MCF 10A (cell line): ENCODE data around the gene COL23A1. TPM values are rescaled to one million over a fixed set of nuclear protein-coding genes. Genes with fewer than 3 reads are reported as not detected.

Experiments
- BruUV-seq: library from RNA; stranded (reverse); fragments of 400-500 nt; replicated peaks from 2 replicates; lab custom pipeline; 2021; lab: Mats Ljungman, UMichigan
- CTCF ChIA-PET: fragments of 300-600 bp; sonication (Branson Sonifier 250); formaldehyde crosslinking; extraction: SDS; loops from one replicate; lab custom pipeline; 2021; ENCODE audit warnings: antibody characterized with exemption, inconsistent platforms; lab: Yijun Ruan, JAX
- POLR2A ChIA-PET: fragments of 300-600, 350-650 bp; sonication (Branson Sonifier 250); formaldehyde crosslinking; extraction: SDS; loops from one replicate; lab custom pipeline; 2020; ENCODE audit warnings: antibody characterized with exemption, inconsistent platforms; lab: Yijun Ruan, JAX
- DNase-seq: peaks from one replicate; pipeline ENCODE4 v3.0.0-alpha.2; 2018; ENCODE audit not compliant: unreplicated experiment
- H3K27ac Mint-ChIP-seq: one replicate; pipeline ENCODE4 v1.8.0; 2022; ENCODE audit warnings: mild to moderate bottlenecking, low read depth, mixed read lengths; ENCODE audit not compliant: unreplicated experiment
- H3K27me3 Mint-ChIP-seq: one replicate; pipeline ENCODE4 v1.8.0; 2022; ENCODE audit warnings: mixed read lengths; ENCODE audit not compliant: insufficient read depth, unreplicated experiment
- H3K36me3 Mint-ChIP-seq: one replicate; pipeline ENCODE4 v1.8.0; 2022; ENCODE audit warnings: mild to moderate bottlenecking, moderate library complexity, mixed read lengths; ENCODE audit not compliant: insufficient read depth, unreplicated experiment
- H3K4me1 Mint-ChIP-seq: one replicate; pipeline ENCODE4 v1.8.0; 2022; ENCODE audit warnings: mixed read lengths; ENCODE audit not compliant: insufficient read depth, unreplicated experiment
- H3K4me3 Mint-ChIP-seq: one replicate; pipeline ENCODE4 v1.8.0; 2022; ENCODE audit warnings: mild to moderate bottlenecking, moderate library complexity, mixed read lengths; ENCODE audit not compliant: unreplicated experiment
- H3K9me3 Mint-ChIP-seq: one replicate; pipeline ENCODE4 v1.8.0; 2022; ENCODE audit warnings: mixed read lengths; ENCODE audit not compliant: unreplicated experiment
- CTCF ChIP-seq: fragments of 200-600 bp; IDR thresholded peaks from one replicate; pipeline ENCODE4 v1.8.0; 2022; ENCODE audit warnings: antibody characterized with exemption, mild to moderate bottlenecking; ENCODE audit not compliant: unreplicated experiment
- intact Hi-C: fragments of 100-400 bp; cut with micrococcal nuclease; formaldehyde crosslinking; loops from 2 replicates; pipeline ENCODE4 v1.14.1; 2022
- total RNA-seq: library from RNA; stranded (reverse); gene quantifications from 2 replicates; pipeline ENCODE4 v1.2.3, GENCODE V29; 2022

The COL23A1 gene
- total RNA-seq, 1 experiment from 2014 or later, result not detected

GRCh38 chr5:178287791-178288105 lies 302.4 kb downstream of the COL23A1 start:
- no TSS peak for BruUV-seq
- Mint-ChIP-seq H3K9me3 (peaks cover 12% of the 10 kb centered on the region), H3K4me1 (peaks cover 23% of the 10 kb centered on the region), H3K4me3 (no peak overlapping the region), H3K27me3 (peaks cover 21% of the 10 kb centered on the region), H3K27ac (no peak overlapping the region), H3K36me3 (no peaks in the 10 kb centered on the region)
- POLR2A ChIA-PET, result interaction anchor here (0.9 to 1.2 kb wide), 2 partner anchors 16 to 83 kb away, joined by 3 read pairs; partner anchors contain the start of gene HNRNPAB
- DNase-seq, result peak; percentile 64
- intact Hi-C loops, result no loop called here
- CTCF ChIA-PET, result interaction anchor here (0.8 to 15.0 kb wide), 4 partner anchors 8 to 1207 kb away, joined by 3 to 266 read pairs (median 9); no protein-coding TSS in a partner anchor
- TF ChIP-seq CTCF, result no peak

- ChIA-PET POLR2A (interaction anchor here (0.9 kb wide), 1 partner anchor 83 kb away, joined by 3 read pairs; the partner anchor contains the start of gene HNRNPAB), CTCF (interaction anchor here (0.7 to 15.0 kb wide), 4 partner anchors 9 to 1207 kb away, joined by 3 to 266 read pairs (median 4); no protein-coding TSS in a partner anchor)
- no TSS peak for BruUV-seq
- Mint-ChIP-seq H3K36me3 (no peaks in the 10 kb centered on the region), H3K4me3 (no peak overlapping the region), H3K9me3 (peaks cover 12% of the 10 kb centered on the region), H3K4me1 (peaks cover 23% of the 10 kb centered on the region), H3K27ac (no peak overlapping the region), H3K27me3 (peaks cover 15% of the 10 kb centered on the region)
- intact Hi-C loops, result no loop called here
- DNase-seq, result peak; percentile 17
- no peak for TF ChIP-seq CTCF
These were observed 303.0 kb downstream of the COL23A1 start for GRCh38 chr5:178287091-178287790.

DNA sequence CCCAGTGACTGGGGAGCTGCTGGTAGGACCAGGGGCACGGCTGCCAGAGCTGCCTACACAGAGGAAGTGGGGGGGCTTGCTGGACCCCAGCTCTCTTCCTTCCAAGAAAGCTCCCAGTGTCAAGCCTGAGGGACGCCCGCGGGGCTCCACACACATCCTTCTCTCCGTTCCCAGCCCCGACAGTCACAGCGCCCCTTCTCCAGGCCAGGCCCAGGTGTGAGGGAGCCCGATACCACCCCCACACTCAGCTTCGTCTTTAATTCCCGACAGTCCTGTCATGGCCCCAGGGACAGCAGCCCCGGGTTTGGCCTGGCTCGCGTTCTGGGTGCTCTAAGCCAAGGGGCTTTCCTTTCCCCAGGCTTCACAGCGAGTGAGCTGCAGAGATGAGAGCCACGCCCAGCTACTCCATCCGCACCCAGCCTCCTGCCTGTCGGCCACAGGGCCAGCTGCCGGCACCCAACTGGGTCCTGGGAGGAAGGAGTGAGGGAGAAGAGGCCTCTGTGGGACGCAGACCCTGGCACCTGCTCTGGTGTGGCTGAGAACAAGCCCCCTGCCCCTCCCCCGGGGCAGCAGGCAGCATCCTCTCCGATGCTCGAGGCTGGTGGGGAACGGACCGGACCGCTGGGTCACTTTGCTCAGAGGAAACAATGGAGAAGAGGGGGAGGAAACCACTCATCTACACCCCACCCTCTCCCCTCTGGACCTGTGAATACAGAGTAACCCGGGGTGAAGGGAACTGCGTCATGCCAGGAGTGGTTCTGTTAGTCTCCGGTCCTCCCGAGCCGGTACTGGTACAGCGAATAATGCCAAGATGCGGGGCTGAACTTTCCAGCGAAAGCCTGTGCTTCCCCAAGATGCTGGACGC lies 303.7 kb downstream of the COL23A1 start:
- ChIA-PET POLR2A (interaction anchor here (0.6 kb wide), 1 partner anchor 197 kb away, joined by 3 read pairs; no protein-coding TSS in a partner anchor), CTCF (interaction anchor here (0.6 to 15.0 kb wide), 3 partner anchors 267 to 544 kb away, joined by 3 to 266 read pairs (median 5); no protein-coding TSS in a partner anchor)
- H3K4me3 Mint-ChIP-seq, result no peak overlapping the region
- H3K27ac Mint-ChIP-seq, result no peak overlapping the region
- peaks cover 23% of the 10 kb centered on the region for H3K4me1 Mint-ChIP-seq
- intact Hi-C loops, result no loop called here
- H3K9me3 Mint-ChIP-seq, result peaks cover 12% of the 10 kb centered on the region
- no TSS peak for BruUV-seq
- no peak for DNase-seq
- peaks cover 8% of the 10 kb centered on the region for H3K27me3 Mint-ChIP-seq
- no peak for TF ChIP-seq CTCF
- H3K36me3 Mint-ChIP-seq, result no peaks in the 10 kb centered on the region
